ENCODE data around the gene PSMB5.

- no peak for TF ChIP-seq POLR2AphosphoS5 (IDR thresholded peaks at IDR 0.05; ENCODE audit: low read depth, low read length)
- peak; percentile 12; the same call in 1 of the 2 replicates for TF ChIP-seq SIN3A (IDR thresholded peaks at IDR 0.05; ENCODE audit: borderline replicate concordance, insufficient read depth, low read length)
- peak; percentile 39 for TF ChIP-seq FOXP2 (optimal IDR thresholded peaks at IDR 0.05; ENCODE audit: borderline replicate concordance, extremely low read depth, extremely low read length, insufficient read depth)
Observed at GRCh38 chr14:22982477-22983245, 52.0 kb downstream of the PSMB5 start, which contains the start of gene AJUBA.

Measured in PFSK-1 (cell line).